RWPE2 (cell line): ENCODE measurements around the gene GLB1L3.

ENCODE experiments used
- ATAC-seq: fragments of 200-7000 bp; cut with Tn5 transposase; 3 replicates; pipeline ENCODE4 v1.9.1; 2021; ENCODE audit warnings: low read depth
- DNase-seq: peaks from one replicate; pipeline ENCODE4 v3.0.0-alpha.2; 2020; ENCODE audit warnings: low spot score
- H3K27ac ChIP-seq: fragments of 450-650 bp; 2 replicates; pipeline ENCODE4 v1.5.1; 2017; ENCODE audit warnings: mild to moderate bottlenecking; ENCODE audit not compliant: poor library complexity, severe bottlenecking
- H3K27me3 ChIP-seq: fragments of 250-450 bp; sonication (Bioruptor Pico); 2 replicates; pipeline ENCODE4 v1.5.1; 2021; ENCODE audit warnings: mild to moderate bottlenecking, moderate library complexity; ENCODE audit not compliant: insufficient read depth, poor library complexity, severe bottlenecking
- H3K36me3 ChIP-seq: fragments of 250-450 bp; sonication (Bioruptor Pico); 2 replicates; pipeline ENCODE4 v1.5.1; 2020; ENCODE audit warnings: low read depth, mild to moderate bottlenecking, moderate library complexity
- H3K4me1 ChIP-seq: fragments of 250-450 bp; sonication (Bioruptor Pico); 2 replicates; pipeline ENCODE4 v1.5.1; 2021; ENCODE audit warnings: mild to moderate bottlenecking, moderate library complexity; ENCODE audit not compliant: insufficient read depth, poor library complexity, severe bottlenecking
- H3K4me3 ChIP-seq: fragments of 250-450 bp; sonication (Bioruptor Pico); 2 replicates; pipeline ENCODE4 v1.5.1; 2021; ENCODE audit warnings: mild to moderate bottlenecking, moderate library complexity; ENCODE audit not compliant: severe bottlenecking
- H3K9me3 ChIP-seq: fragments of 250-450 bp; sonication (Bioruptor Pico); 2 replicates; pipeline ENCODE4 v1.5.1; 2021; ENCODE audit warnings: mild to moderate bottlenecking, moderate library complexity; ENCODE audit not compliant: severe bottlenecking
- CTCF ChIP-seq: fragments of 450-650 bp; IDR thresholded peaks from one replicate; pipeline ENCODE4 v1.5.1; 2017; ENCODE audit warnings: mild to moderate bottlenecking, moderate library complexity; ENCODE audit not compliant: poor library complexity, severe bottlenecking

GLB1L3 gene

GRCh38 chr11:134244593-134244992 lies 31.6 kb upstream of the GLB1L3 start:
- H3K4me1 ChIP-seq = no peaks in the 10 kb centered on the region
- TF ChIP-seq CTCF = peak; percentile 42
- no peaks in the 10 kb centered on the region for H3K9me3 ChIP-seq
- H3K36me3 ChIP-seq = peaks cover 60% of the 10 kb centered on the region
- no peak overlapping the region for H3K4me3 ChIP-seq
- H3K27ac ChIP-seq = no peak overlapping the region
- DNase-seq (no peak), ATAC-seq (peak; percentile 69)
- no peaks in the 10 kb centered on the region for H3K27me3 ChIP-seq

GRCh38 chr11:134245434-134245833 lies 30.7 kb upstream of the GLB1L3 start:
- Histone ChIP-seq H3K9me3 (no peaks in the 10 kb centered on the region), H3K27ac (no peak overlapping the region), H3K27me3 (no peaks in the 10 kb centered on the region), H3K4me1 (no peaks in the 10 kb centered on the region), H3K4me3 (no peak overlapping the region), H3K36me3 (peaks cover 60% of the 10 kb centered on the region)
- ATAC-seq (no peak), DNase-seq (no peak)
- TF ChIP-seq CTCF = no peak

- H3K9me3 ChIP-seq = no peaks in the 10 kb centered on the region
- no peak overlapping the region for H3K4me3 ChIP-seq
- no peak for TF ChIP-seq CTCF
- ATAC-seq = no peak
- no peak overlapping the region for H3K27ac ChIP-seq
- no peaks in the 10 kb centered on the region for H3K27me3 ChIP-seq
- DNase-seq = no peak
- H3K4me1 ChIP-seq = no peaks in the 10 kb centered on the region
- H3K36me3 ChIP-seq = peaks cover 62% of the 10 kb centered on the region
Measured at GRCh38 chr11:134246100-134246499, 30.1 kb upstream of the GLB1L3 start.

- no peaks in the 10 kb centered on the region for H3K9me3 ChIP-seq
- ATAC-seq (no peak), DNase-seq (no peak)
- no peaks in the 10 kb centered on the region for H3K27me3 ChIP-seq
- H3K4me1 ChIP-seq = no peaks in the 10 kb centered on the region
- TF ChIP-seq CTCF = no peak
- H3K36me3 ChIP-seq = peaks cover 68% of the 10 kb centered on the region
- H3K27ac ChIP-seq = no peak overlapping the region
- no peak overlapping the region for H3K4me3 ChIP-seq
Measured at GRCh38 chr11:134246678-134247077, 29.5 kb upstream of the GLB1L3 start.

- no peak for TF ChIP-seq CTCF
- Histone ChIP-seq H3K4me3 (no peak overlapping the region), H3K27me3 (no peaks in the 10 kb centered on the region), H3K4me1 (peaks cover 4% of the 10 kb centered on the region), H3K27ac (no peak overlapping the region), H3K9me3 (no peaks in the 10 kb centered on the region), H3K36me3 (peaks cover 61% of the 10 kb centered on the region)
- ATAC-seq (no peak), DNase-seq (no peak)
Measured at GRCh38 chr11:134248910-134249480, 27.2 kb upstream of the GLB1L3 start.
